Left lung (tissue), 10 donors: Measurements from ENCODE around the gene MBIP. TPM values are rescaled to one million over a fixed set of nuclear protein-coding genes. Genes with fewer than 3 reads are reported as not detected.
A peak's percentile ranks its signal among the peaks of the same experiment; 100 is the strongest.

Experiments used
- ATAC-seq: fragments of 200-7000 bp; cut with Tn5 transposase; one replicate; pipeline ENCODE4 v1.9.1; 2020; ENCODE audit warnings: moderate library complexity
- DNase-seq, 4 donors: peaks; one replicate each; pipeline ENCODE4 v3.0.0-alpha.2; 2013 to 2020
- H3K27ac ChIP-seq, 2 donors: fragments of 200-600 bp; sonication (generic) in 1 of 2; one replicate each; pipeline versions ENCODE4 v1.5.0 to v1.8.0; 2020 to 2021
- H3K27me3 ChIP-seq, 2 donors: fragments of 200-600 bp; sonication (generic) in 1 of 2; one replicate each; pipeline versions ENCODE4 v1.5.0 to v1.8.0; 2020 to 2021
- H3K36me3 ChIP-seq, 2 donors: fragments of 200-600 bp; sonication (generic) in 1 of 2; one replicate each; pipeline versions ENCODE4 v1.5.0 to v1.8.0; 2020 to 2021
- H3K4me1 ChIP-seq, 2 donors: fragments of 200-600 bp; one replicate each; pipeline ENCODE4 v1.8.0; 2021
- H3K4me3 ChIP-seq, 2 donors: fragments of 200-600 bp; sonication (generic) in 1 of 2; one replicate each; pipeline versions ENCODE4 v1.5.0 to v1.8.0; 2020 to 2021; ENCODE audit warnings: mild to moderate bottlenecking in 1 of 2
- H3K9me3 ChIP-seq, 2 donors: fragments of 200-600 bp; sonication (generic) in 1 of 2; one replicate each; pipeline versions ENCODE4 v1.5.0 to v1.8.0; 2020 to 2021
- CTCF ChIP-seq, 2 donors: fragments of 200-600 bp; sonication (generic) in 1 of 2; IDR thresholded peaks; one replicate each; pipeline versions ENCODE4 v1.5.0 to v1.8.0; 2021; ENCODE audit warnings: antibody characterized with exemption in 2 of 2
- intact Hi-C, 2 donors: fragments of 100-400 bp; cut with DNase I; formaldehyde crosslinking; loops; one replicate each; pipeline versions ENCODE4 v1.11.2 to v1.14.2; 2022
- polyA plus RNA-seq, 6 donors: library from polyadenylated mRNA; unstranded; fragments of 120-200 nt; gene quantifications; one replicate each; pipeline ENCODE4 v1.2.1, GENCODE V29; 2013; ENCODE audit not compliant: insufficient read length in 6 of 6
- total RNA-seq, 2 donors: library from RNA; stranded (reverse); fragmentation: NEBNext Ultra II Directional; extraction: Animal tissue kit (Norgen Biotek cat#: 25700); gene quantifications; one replicate each; pipeline ENCODE4 v1.2.1, GENCODE V29; 2021
- donor health status: DM: no; HTN: yes; CAD: no.
- donor health status: DM: no; HTN: no; CAD: no.

The MBIP gene
- total and polyA plus RNA-seq, 8 donors = 85.1 to 188 (median 151) TPM

- H3K27ac ChIP-seq = no peak overlapping the region
- H3K4me3 ChIP-seq = no peak overlapping the region
- H3K36me3 ChIP-seq = no peaks in the 10 kb centered on the region
- no peaks in the 10 kb centered on the region for H3K9me3 ChIP-seq
- ATAC-seq (no peak), DNase-seq (no peak)
- TF ChIP-seq CTCF (IDR thresholded peaks at IDR 0.05) = no peak
- intact Hi-C loops = no loop called here
- H3K27me3 ChIP-seq = no peaks in the 10 kb centered on the region
- H3K4me1 ChIP-seq = no peaks in the 10 kb centered on the region
Observed at GRCh38 chr14:36264107-36264506, 56.3 kb downstream of the MBIP start.

- TF ChIP-seq CTCF (IDR thresholded peaks at IDR 0.05) = no peak
- no peak overlapping the region for H3K4me3 ChIP-seq
- H3K9me3 ChIP-seq = no peaks in the 10 kb centered on the region
- intact Hi-C loops = no loop called here
- peak overlapping the region; percentile 2 to 16 for H3K27ac ChIP-seq
- DNase-seq (no peak), ATAC-seq (peak; percentile 44)
- peaks cover 0 to 5% of the 10 kb centered on the region in 2 donors for H3K4me1 ChIP-seq
- H3K36me3 ChIP-seq = no peaks in the 10 kb centered on the region
- no peaks in the 10 kb centered on the region for H3K27me3 ChIP-seq
Observed at GRCh38 chr14:36260970-36261640, 59.3 kb downstream of the MBIP start.

- H3K4me3 ChIP-seq = no peak overlapping the region
- intact Hi-C loops = no loop called here
- no peak for TF ChIP-seq CTCF (IDR thresholded peaks at IDR 0.05)
- H3K9me3 ChIP-seq = no peaks in the 10 kb centered on the region
- H3K4me1 ChIP-seq = peaks cover 0 to 8% of the 10 kb centered on the region in 2 donors
- no peak overlapping the region for H3K27ac ChIP-seq
- no peak for DNase-seq
- no peaks in the 10 kb centered on the region for H3K27me3 ChIP-seq
- H3K36me3 ChIP-seq = no peaks in the 10 kb centered on the region
- ATAC-seq = no peak
Observed at GRCh38 chr14:36258241-36258640, 62.2 kb downstream of the MBIP start.

GRCh38 chr14:36256126-36256801, 64.2 kb downstream of the MBIP start:
- Histone ChIP-seq H3K4me3 (no peak overlapping the region), H3K9me3 (no peaks in the 10 kb centered on the region), H3K27ac (peak overlapping the region; percentile 49 to 79), H3K36me3 (no peaks in the 10 kb centered on the region), H3K4me1 (peaks cover 0 to 8% of the 10 kb centered on the region in 2 donors), H3K27me3 (no peaks in the 10 kb centered on the region)
- no peak for TF ChIP-seq CTCF (IDR thresholded peaks at IDR 0.05)
- peak; percentile 87 for ATAC-seq
- DNase-seq = peak in 3 of 4 donors; percentile 56 to 85 (median 59)
- intact Hi-C loops = no loop called here

- no peak overlapping the region for H3K4me3 ChIP-seq
- peak overlapping the region; percentile 31 to 79 for H3K27ac ChIP-seq
- no peaks in the 10 kb centered on the region for H3K27me3 ChIP-seq
- H3K9me3 ChIP-seq = no peaks in the 10 kb centered on the region
- intact Hi-C loops = no loop called here
- no peaks in the 10 kb centered on the region for H3K36me3 ChIP-seq
- peak in 1 of 4 donors; percentile 26 for DNase-seq
- no peak for TF ChIP-seq CTCF (IDR thresholded peaks at IDR 0.05)
- peaks cover 0 to 8% of the 10 kb centered on the region in 2 donors for H3K4me1 ChIP-seq
- peak; percentile 14 for ATAC-seq
Observed at GRCh38 chr14:36254020-36254624, 66.3 kb downstream of the MBIP start.
